OCI-LY7 (cell line): ENCODE data around the gene IVNS1ABP.
"Not testable (repeated sequence)": the region's sequence is repeated elsewhere in the genome, so short reads cannot be mapped to it uniquely, and the experiment has no call there.

ENCODE experiments used
- EZH2phosphoT487 ChIP-seq: fragments of 200-600 bp; sonication (generic); IDR thresholded peaks from 2 replicates; pipeline ENCODE4 v1.6.1; 2018; ENCODE audit warnings: low read depth, borderline replicate concordance, mild to moderate bottlenecking, mixed run types, antibody characterized with exemption, low read length, moderate library complexity, mixed read lengths
- TF ChIP-seq, protein P1 (sequence below): fragments of 200-600 bp; sonication (generic); conservative IDR thresholded peaks from 2 replicates; pipeline ENCODE4 v1.5.1; 2014; ENCODE audit warnings: mild to moderate bottlenecking, antibody characterized with exemption, low read length, moderate library complexity, mixed read lengths

DNA sequence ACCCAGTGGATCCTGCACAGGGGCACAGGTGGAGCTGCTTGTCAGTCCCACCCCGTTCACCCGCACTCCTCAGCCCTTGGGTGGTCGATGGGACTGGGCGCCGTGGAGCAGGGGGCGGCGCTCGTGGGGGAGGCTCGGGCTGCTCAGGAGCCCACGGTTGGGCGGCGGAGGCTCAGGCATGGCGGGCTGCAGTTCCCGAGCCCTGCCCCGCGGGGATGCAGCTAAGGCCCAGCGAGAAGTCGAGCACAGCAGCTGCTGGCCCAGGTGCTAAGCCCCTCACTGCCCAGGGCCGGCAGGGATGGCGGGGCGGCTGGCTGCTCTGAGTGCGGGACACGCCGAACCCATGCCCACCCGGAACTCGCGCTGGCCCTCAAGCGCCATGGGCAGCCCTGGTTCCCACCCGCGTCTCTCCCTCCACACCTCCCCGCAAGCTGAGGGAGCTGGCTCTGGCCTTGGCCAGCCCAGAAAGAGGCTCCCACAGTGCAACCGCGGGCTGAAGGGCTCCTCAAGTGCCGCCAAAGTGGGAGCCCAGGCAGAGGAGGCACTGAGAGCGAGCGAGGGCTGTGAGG is 4.7 kb upstream of the IVNS1ABP start:
- TF ChIP-seq, protein P1, sequence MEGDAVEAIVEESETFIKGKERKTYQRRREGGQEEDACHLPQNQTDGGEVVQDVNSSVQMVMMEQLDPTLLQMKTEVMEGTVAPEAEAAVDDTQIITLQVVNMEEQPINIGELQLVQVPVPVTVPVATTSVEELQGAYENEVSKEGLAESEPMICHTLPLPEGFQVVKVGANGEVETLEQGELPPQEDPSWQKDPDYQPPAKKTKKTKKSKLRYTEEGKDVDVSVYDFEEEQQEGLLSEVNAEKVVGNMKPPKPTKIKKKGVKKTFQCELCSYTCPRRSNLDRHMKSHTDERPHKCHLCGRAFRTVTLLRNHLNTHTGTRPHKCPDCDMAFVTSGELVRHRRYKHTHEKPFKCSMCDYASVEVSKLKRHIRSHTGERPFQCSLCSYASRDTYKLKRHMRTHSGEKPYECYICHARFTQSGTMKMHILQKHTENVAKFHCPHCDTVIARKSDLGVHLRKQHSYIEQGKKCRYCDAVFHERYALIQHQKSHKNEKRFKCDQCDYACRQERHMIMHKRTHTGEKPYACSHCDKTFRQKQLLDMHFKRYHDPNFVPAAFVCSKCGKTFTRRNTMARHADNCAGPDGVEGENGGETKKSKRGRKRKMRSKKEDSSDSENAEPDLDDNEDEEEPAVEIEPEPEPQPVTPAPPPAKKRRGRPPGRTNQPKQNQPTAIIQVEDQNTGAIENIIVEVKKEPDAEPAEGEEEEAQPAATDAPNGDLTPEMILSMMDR, result not testable (repeated sequence)
- TF ChIP-seq EZH2phosphoT487, result not testable (repeated sequence)
